CD14-positive monocyte (primary cell): ENCODE results near the gene CD6. TPM values are rescaled to one million over a fixed set of nuclear protein-coding genes. Genes with fewer than 3 reads are reported as not detected.

Experiments
- DNase-seq, 3 donors: peaks; one replicate each; pipeline ENCODE4 v3.0.0-alpha.2; 2011 to 2022
- H2AFZ ChIP-seq: 2 replicates; pipeline ENCODE4 v1.6.0; 2012; ENCODE audit warnings: mild to moderate bottlenecking, low read depth, low read length, inconsistent platforms; ENCODE audit not compliant: insufficient read depth, poor library complexity, severe bottlenecking
- H3K27ac ChIP-seq, 2 donors: 1 replicate in 1 of 2; 2 replicates in 1 of 2; pipeline ENCODE4 v1.5.1; 2012 to 2013; ENCODE audit warnings: low read length in 2 of 2, control low read depth in 1 of 2, inconsistent platforms in 1 of 2, low read depth in 1 of 2, mild to moderate bottlenecking in 1 of 2
- H3K27me3 ChIP-seq, 2 donors: one replicate each; pipeline versions ENCODE4 v1.6.0 to v1.6.1; 2011 to 2013; ENCODE audit warnings: low read length in 2 of 2; ENCODE audit not compliant: control insufficient read depth in 2 of 2, insufficient read depth in 2 of 2
- H3K36me3 ChIP-seq, 2 donors: replicated peaks in 1 of 2; 1 replicate in 1 of 2; 2 replicates in 1 of 2; pipeline versions ENCODE4 v1.5.1 to v1.6.1; 2012 to 2013; ENCODE audit warnings: low read length in 2 of 2, control low read depth in 1 of 2, inconsistent platforms in 1 of 2, mild to moderate bottlenecking in 1 of 2; ENCODE audit not compliant: insufficient read depth in 2 of 2, control insufficient read depth in 1 of 2
- H3K4me1 ChIP-seq, 2 donors: 1 replicate in 1 of 2; 2 replicates in 1 of 2; pipeline versions ENCODE4 v1.5.1 to v1.6.1; 2012 to 2013; ENCODE audit warnings: low read length in 2 of 2, control low read depth in 1 of 2, inconsistent platforms in 1 of 2, mild to moderate bottlenecking in 1 of 2, moderate library complexity in 1 of 2; ENCODE audit not compliant: insufficient read depth in 2 of 2, control insufficient read depth in 1 of 2
- H3K4me2 ChIP-seq: replicated peaks from 2 replicates; pipeline ENCODE3; 2012; ENCODE audit warnings: low read length, moderate library complexity, mild to moderate bottlenecking; ENCODE audit not compliant: poor library complexity, severe bottlenecking; ENCODE audit errors: extremely low read depth
- H3K4me3 ChIP-seq, 3 experiments: fragments of 200-600 bp in 1 of 3; sonication (generic) in 1 of 3; replicated peaks in 1 of 3; 1 replicate in 2 of 3; 2 replicates in 1 of 3; pipeline ENCODE4 v1.5.1; 2011 to 2013; ENCODE audit warnings: low read length in 3 of 3, mild to moderate bottlenecking in 3 of 3, control low read depth in 2 of 3, low read depth in 2 of 3, inconsistent platforms in 1 of 3, moderate library complexity in 1 of 3
- H3K79me2 ChIP-seq: 2 replicates; pipeline ENCODE4 v1.6.0; 2012; ENCODE audit warnings: mild to moderate bottlenecking, control low read depth, inconsistent platforms, low read length, moderate library complexity; ENCODE audit not compliant: insufficient read depth
- H3K9ac ChIP-seq: 2 replicates; pipeline ENCODE4 v1.6.0; 2017; ENCODE audit warnings: low read length, mild to moderate bottlenecking; ENCODE audit not compliant: insufficient read depth, poor library complexity, severe bottlenecking
- H3K9me3 ChIP-seq, 2 donors: replicated peaks in 1 of 2; 1 replicate in 1 of 2; 2 replicates in 1 of 2; pipeline versions ENCODE4 v1.5.1 to v1.6.1; 2012 to 2013; ENCODE audit warnings: low read length in 2 of 2, control low read depth in 1 of 2; ENCODE audit not compliant: control insufficient read depth in 1 of 2, insufficient read depth in 1 of 2
- H4K20me1 ChIP-seq: 2 replicates; pipeline ENCODE4 v1.6.0; 2012; ENCODE audit warnings: mild to moderate bottlenecking, low read length, control low read depth, moderate library complexity; ENCODE audit not compliant: insufficient read depth
- H3K27ac Mint-ChIP-seq, 7 donors: one replicate each; pipeline ENCODE4 v1.8.0; 2020; ENCODE audit warnings: mild to moderate bottlenecking in 7 of 7, mixed read lengths in 7 of 7, moderate library complexity in 6 of 7, inconsistent platforms in 2 of 7
- H3K27me3 Mint-ChIP-seq, 3 donors: one replicate each; pipeline ENCODE4 v1.8.0; 2021 to 2022; ENCODE audit warnings: low read depth in 3 of 3, mild to moderate bottlenecking in 3 of 3, mixed read lengths in 3 of 3, moderate library complexity in 3 of 3, inconsistent platforms in 1 of 3
- H3K36me3 Mint-ChIP-seq, 2 donors: one replicate each; pipeline ENCODE4 v1.8.0; 2020; ENCODE audit warnings: mixed read lengths in 2 of 2, inconsistent platforms in 1 of 2, mild to moderate bottlenecking in 1 of 2
- H3K4me1 Mint-ChIP-seq: one replicate; pipeline ENCODE4 v1.8.0; 2020; ENCODE audit warnings: mild to moderate bottlenecking, mixed read lengths
- H3K4me3 Mint-ChIP-seq, 2 donors: one replicate each; pipeline ENCODE4 v1.8.0; 2020; ENCODE audit warnings: mild to moderate bottlenecking in 2 of 2, mixed read lengths in 2 of 2, moderate library complexity in 1 of 2
- H3K9me3 Mint-ChIP-seq, 7 donors: one replicate each; pipeline ENCODE4 v1.8.0; 2020 to 2022; ENCODE audit warnings: mixed read lengths in 7 of 7, mild to moderate bottlenecking in 6 of 7, moderate library complexity in 6 of 7, inconsistent platforms in 2 of 7
- CTCF ChIP-seq: fragments of 200-600 bp; IDR thresholded peaks from one replicate; pipeline ENCODE4 v1.8.0; 2022; ENCODE audit warnings: antibody characterized with exemption, mild to moderate bottlenecking
- WGBS: methylation state at CpG from one replicate; pipeline ENCODE4 v1.1.5; 2013; ENCODE audit warnings: missing lambda C conversion rate; ENCODE audit not compliant: insufficient coverage; 5-methylcytosine and 5-hydroxymethylcytosine counted together
- intact Hi-C, 2 donors: fragments of 100-400 bp; cut with micrococcal nuclease; formaldehyde crosslinking; loops; one replicate each; pipeline versions ENCODE4 v1.15.0 to v1.15.1; 2023
- polyA plus RNA-seq, 3 donors: library from polyadenylated mRNA; depleted of rRNA in 1 of 3; unstranded in 2 of 3; stranded (reverse) in 1 of 3; fragments of 300-500 nt in 2 of 3; fragments of >200 nt in 1 of 3; fragmentation: Illumina TruSeq in 2 of 3; gene quantifications; 1 replicate in 2 of 3; 2 replicates in 1 of 3; pipeline ENCODE4 v1.2.3, GENCODE V29; 2012 to 2021

CD6 gene
- polyA plus RNA-seq, 3 donors: 0.09 to 0.39 (median 0.39) TPM

- no peak overlapping the region for H3K4me3 Mint-ChIP-seq
- peaks cover 6% of the 10 kb centered on the region for H3K4me1 Mint-ChIP-seq
- WGBS: 99% methylated on average over 9 of the region's 15 CpGs
- no peak for TF ChIP-seq CTCF
- H3K9me3 Mint-ChIP-seq: peaks cover 0 to 2% (median 0%) of the 10 kb centered on the region in 7 donors
- no peaks in the 10 kb centered on the region for H3K36me3 Mint-ChIP-seq
- Histone ChIP-seq H3K4me1 (peaks cover 4% of the 10 kb centered on the region in 2 donors), H3K9ac (no peak overlapping the region), H3K4me3 (no peak overlapping the region), H3K4me2 (no peak overlapping the region), H4K20me1 (no peaks in the 10 kb centered on the region), H3K36me3 (no peaks in the 10 kb centered on the region), H3K27me3 (no peaks in the 10 kb centered on the region), H3K27ac (no peak overlapping the region), H3K79me2 (no peaks in the 10 kb centered on the region), H3K9me3 (no peaks in the 10 kb centered on the region), H2AFZ (no peak overlapping the region)
- DNase-seq: no peak
- intact Hi-C loops: no loop called here
- H3K27me3 Mint-ChIP-seq: peaks cover 3 to 9% (median 6%) of the 10 kb centered on the region in 3 donors
- H3K27ac Mint-ChIP-seq: no peak overlapping the region
These were observed 63.4 kb downstream of the CD6 start for GRCh38 chr11:61034704-61035525.

- H3K27me3 Mint-ChIP-seq: peaks cover 3 to 9% (median 6%) of the 10 kb centered on the region in 3 donors
- Histone ChIP-seq H3K4me3 (no peak overlapping the region), H3K4me2 (no peak overlapping the region), H3K4me1 (peaks cover 4 to 6% of the 10 kb centered on the region in 2 donors), H3K9me3 (no peaks in the 10 kb centered on the region), H4K20me1 (no peaks in the 10 kb centered on the region), H3K36me3 (no peaks in the 10 kb centered on the region), H2AFZ (no peak overlapping the region), H3K79me2 (no peaks in the 10 kb centered on the region), H3K27me3 (no peaks in the 10 kb centered on the region), H3K9ac (no peak overlapping the region), H3K27ac (no peak overlapping the region)
- intact Hi-C loops: no loop called here
- no peak overlapping the region for H3K4me3 Mint-ChIP-seq
- peaks cover 0 to 3% (median 0%) of the 10 kb centered on the region in 7 donors for H3K9me3 Mint-ChIP-seq
- H3K4me1 Mint-ChIP-seq: peaks cover 9% of the 10 kb centered on the region
- no peak for DNase-seq
- no peaks in the 10 kb centered on the region for H3K36me3 Mint-ChIP-seq
- 100% methylated on average over 1 of the region's 10 CpGs for WGBS
- no peak overlapping the region for H3K27ac Mint-ChIP-seq
- no peak for TF ChIP-seq CTCF
These were observed 64.0 kb downstream of the CD6 start for GRCh38 chr11:61035526-61035835.
